ENCODE results near the gene QKI. TPM values are rescaled to one million over a fixed set of nuclear protein-coding genes. Genes with fewer than 3 reads are reported as not detected.

Gene QKI
- total RNA-seq, 4 donors from 2014 or later: 283 to 425 (median 344) TPM

DNA sequence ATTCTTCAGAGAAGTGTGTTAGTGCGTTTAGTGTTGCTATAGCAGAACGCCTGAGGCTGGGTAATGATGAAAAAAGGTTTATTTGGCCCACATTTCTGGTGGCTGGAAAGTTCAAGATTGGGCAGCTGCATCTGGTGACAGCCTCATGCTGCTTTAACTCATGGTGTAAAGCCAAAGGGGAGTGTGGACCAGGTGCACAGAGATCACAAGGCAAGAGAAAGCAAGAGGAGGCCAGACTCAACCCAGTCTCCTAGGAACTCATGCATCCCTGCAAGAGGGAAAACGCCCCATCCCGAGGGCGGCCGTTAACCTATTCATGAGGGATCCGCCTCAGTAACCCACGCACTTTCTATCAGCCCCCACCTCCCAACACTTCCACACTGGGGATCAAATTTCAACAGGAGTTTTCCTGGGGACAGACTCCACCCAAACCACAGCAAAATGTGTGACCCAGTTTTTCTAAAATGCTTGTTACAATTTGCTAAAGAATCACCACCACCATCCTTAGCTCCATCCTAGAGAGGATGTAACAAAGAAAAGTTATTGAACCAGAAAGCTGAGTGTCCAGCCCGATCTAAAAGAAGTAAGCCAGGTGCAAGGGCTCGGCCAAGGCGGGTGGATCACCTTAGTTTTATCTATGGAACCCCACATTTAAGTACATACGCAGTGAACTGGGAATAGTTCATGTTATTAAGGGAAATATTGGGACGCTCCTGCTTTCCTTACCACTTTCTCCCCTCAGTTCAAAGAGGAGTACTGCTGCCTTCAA, 164.8 kb downstream of the QKI start:
- in situ Hi-C loops (cut with MboI; ENCODE audit: low sequenced_read_pairs in 4 of 4) (loop anchor here in 3 of 4 donors (5.0 to 25.0 kb wide), 3 partner anchors 157 to 533 kb away; no protein-coding TSS in a partner anchor), intact Hi-C loops (cut with DNase I; ENCODE audit: low total_unique reads) (loop anchor here (2.0 to 5.0 kb wide), 2 partner anchors 48 to 122 kb away; no protein-coding TSS in a partner anchor)
- Histone ChIP-seq H3K4me1 (peaks cover 42 to 59% of the 10 kb centered on the region in 2 donors), H3K27me3 (no peaks in the 10 kb centered on the region), H3K9me3 (no peaks in the 10 kb centered on the region), H3K27ac (peak overlapping the region; percentile 81 to 88 (median 86)), H3K4me3 (peak overlapping the region in 1 of 4 donors; percentile 19), H3K36me3 (peaks cover 0 to 6% of the 10 kb centered on the region in 2 donors)
- DNase-seq (peak; percentile 68 to 79), ATAC-seq (peak; percentile 72 to 73)
- TF ChIP-seq, protein P1, sequence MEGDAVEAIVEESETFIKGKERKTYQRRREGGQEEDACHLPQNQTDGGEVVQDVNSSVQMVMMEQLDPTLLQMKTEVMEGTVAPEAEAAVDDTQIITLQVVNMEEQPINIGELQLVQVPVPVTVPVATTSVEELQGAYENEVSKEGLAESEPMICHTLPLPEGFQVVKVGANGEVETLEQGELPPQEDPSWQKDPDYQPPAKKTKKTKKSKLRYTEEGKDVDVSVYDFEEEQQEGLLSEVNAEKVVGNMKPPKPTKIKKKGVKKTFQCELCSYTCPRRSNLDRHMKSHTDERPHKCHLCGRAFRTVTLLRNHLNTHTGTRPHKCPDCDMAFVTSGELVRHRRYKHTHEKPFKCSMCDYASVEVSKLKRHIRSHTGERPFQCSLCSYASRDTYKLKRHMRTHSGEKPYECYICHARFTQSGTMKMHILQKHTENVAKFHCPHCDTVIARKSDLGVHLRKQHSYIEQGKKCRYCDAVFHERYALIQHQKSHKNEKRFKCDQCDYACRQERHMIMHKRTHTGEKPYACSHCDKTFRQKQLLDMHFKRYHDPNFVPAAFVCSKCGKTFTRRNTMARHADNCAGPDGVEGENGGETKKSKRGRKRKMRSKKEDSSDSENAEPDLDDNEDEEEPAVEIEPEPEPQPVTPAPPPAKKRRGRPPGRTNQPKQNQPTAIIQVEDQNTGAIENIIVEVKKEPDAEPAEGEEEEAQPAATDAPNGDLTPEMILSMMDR (IDR thresholded peaks at IDR 0.05 in 4 of 5, conservative IDR thresholded peaks at IDR 0.05 in 1 of 5): no peak
- peak; percentile 19 to 46 for TF ChIP-seq POLR2A (IDR thresholded peaks at IDR 0.05)

DNA sequence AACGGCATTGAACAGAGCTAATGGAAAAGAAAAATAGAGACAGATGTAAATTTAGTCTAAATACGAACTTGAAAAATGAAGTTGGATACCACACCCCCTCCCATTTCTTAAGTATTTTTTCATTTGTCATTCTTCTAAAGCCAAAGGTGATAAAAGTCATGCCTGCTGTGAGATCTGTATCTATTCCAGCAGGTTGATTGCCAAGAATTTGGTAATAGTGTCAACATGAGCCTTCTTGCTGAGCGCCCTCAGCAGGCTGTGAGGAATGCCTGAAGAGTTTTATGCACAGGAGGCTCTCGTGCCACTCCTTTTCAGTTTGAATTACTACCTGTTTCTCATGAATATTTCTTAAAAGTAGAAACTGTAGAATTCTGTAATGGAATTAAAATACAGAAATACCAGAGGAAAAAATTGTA, 165.4 kb downstream of the QKI start:
- H3K4me3 ChIP-seq: peak overlapping the region in 1 of 4 donors; percentile 19
- peak overlapping the region; percentile 81 to 88 (median 86) for H3K27ac ChIP-seq
- H3K27me3 ChIP-seq: no peaks in the 10 kb centered on the region
- intact Hi-C loops (cut with DNase I; ENCODE audit: low total_unique reads): loop anchor here (2.0 to 10.0 kb wide), 3 partner anchors 49 to 395 kb away; no protein-coding TSS in a partner anchor
- in situ Hi-C loops (cut with MboI; ENCODE audit: low sequenced_read_pairs in 4 of 4): loop anchor here (5.0 to 25.0 kb wide), 7 partner anchors 145 to 532 kb away; no protein-coding TSS in a partner anchor
- H3K4me1 ChIP-seq: peaks cover 43 to 56% of the 10 kb centered on the region in 2 donors
- ATAC-seq (peak; percentile 71 to 80), DNase-seq (peak; percentile 37 to 62)
- TF ChIP-seq POLR2A (IDR thresholded peaks at IDR 0.05): no peak
- TF ChIP-seq, protein P1 (IDR thresholded peaks at IDR 0.05 in 4 of 5, conservative IDR thresholded peaks at IDR 0.05 in 1 of 5): peak in 1 of 5 experiments; percentile 10
- H3K36me3 ChIP-seq: peaks cover 0 to under 1% of the 10 kb centered on the region in 2 donors
- H3K9me3 ChIP-seq: no peaks in the 10 kb centered on the region

DNA sequence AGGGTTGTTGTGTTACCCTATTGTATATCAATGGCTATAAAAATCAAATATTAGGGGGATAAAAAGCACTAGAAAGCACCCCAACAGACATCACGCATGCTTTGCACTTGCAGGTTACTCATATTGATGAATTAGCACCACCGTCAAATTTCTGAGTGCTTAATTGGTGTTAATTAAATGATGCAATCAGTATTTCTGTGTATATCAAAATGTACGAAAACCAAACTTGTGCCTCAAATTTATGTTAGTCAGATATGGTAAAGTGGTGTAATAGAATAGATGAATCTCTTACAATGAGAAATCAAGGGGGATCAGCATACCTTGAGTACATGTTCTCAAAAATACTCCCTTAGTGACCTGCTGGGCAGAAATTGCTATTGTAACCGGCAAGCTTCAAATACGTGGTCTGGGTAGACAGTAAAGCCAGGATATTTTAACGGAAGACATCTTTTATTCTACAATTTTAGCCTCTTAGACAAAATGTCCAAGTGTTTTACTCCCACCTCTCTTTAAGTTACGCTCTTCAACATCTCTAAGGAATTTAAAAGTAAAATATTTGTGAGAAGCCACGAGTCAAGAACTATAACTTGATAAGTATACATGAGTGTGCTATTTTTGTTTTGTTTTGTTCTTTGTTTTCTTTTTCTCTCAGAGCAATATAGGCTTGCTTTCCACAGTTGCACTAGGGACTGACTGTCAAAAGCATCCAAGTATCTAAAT, 166.0 kb downstream of the QKI start:
- TF ChIP-seq, protein P1 (IDR thresholded peaks at IDR 0.05 in 4 of 5, conservative IDR thresholded peaks at IDR 0.05 in 1 of 5): no peak
- TF ChIP-seq POLR2A (IDR thresholded peaks at IDR 0.05): no peak
- Histone ChIP-seq H3K4me3 (no peak overlapping the region), H3K27ac (peak overlapping the region; percentile 81 to 88 (median 86)), H3K27me3 (no peaks in the 10 kb centered on the region), H3K9me3 (no peaks in the 10 kb centered on the region), H3K36me3 (no peaks in the 10 kb centered on the region), H3K4me1 (peaks cover 49 to 56% of the 10 kb centered on the region in 2 donors)
- DNase-seq: no peak
- intact Hi-C loops (cut with DNase I; ENCODE audit: low total_unique reads): loop anchor here (10.0 kb wide), 1 partner anchor 396 kb away; no protein-coding TSS in a partner anchor
- ATAC-seq: no peak
- in situ Hi-C loops (cut with MboI; ENCODE audit: low sequenced_read_pairs in 4 of 4): loop anchor here in 3 of 4 donors (10.0 to 25.0 kb wide), 6 partner anchors 146 to 532 kb away; no protein-coding TSS in a partner anchor

DNA sequence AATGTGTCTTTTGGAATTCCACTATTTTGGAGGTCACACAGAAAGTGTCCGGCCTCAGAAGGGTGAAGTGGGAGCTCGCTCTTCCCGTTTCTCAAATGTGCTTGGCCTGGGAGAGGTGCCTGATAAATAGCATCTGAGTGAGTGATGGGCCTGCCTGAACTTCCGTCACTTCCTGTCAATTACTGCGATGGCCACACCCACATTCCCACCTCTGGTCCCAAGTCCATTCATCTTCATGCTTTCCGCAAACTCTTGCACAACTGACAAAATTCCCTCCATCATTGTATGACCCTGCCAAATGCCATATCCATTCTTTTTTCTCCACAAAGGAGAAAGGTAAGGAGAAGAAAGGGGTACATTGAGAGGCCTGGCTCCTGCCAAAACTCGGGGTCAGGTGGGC, 169.0 kb downstream of the QKI start:
- no peak for ATAC-seq
- Histone ChIP-seq H3K36me3 (no peaks in the 10 kb centered on the region), H3K27ac (peak overlapping the region; percentile 81 to 88 (median 86)), H3K4me3 (no peak overlapping the region), H3K27me3 (no peaks in the 10 kb centered on the region), H3K4me1 (peaks cover 66 to 79% of the 10 kb centered on the region in 2 donors), H3K9me3 (no peaks in the 10 kb centered on the region)
- TF ChIP-seq POLR2A (IDR thresholded peaks at IDR 0.05): peak in 1 of 2 donors; percentile 38
- TF ChIP-seq, protein P1 (IDR thresholded peaks at IDR 0.05 in 4 of 5, conservative IDR thresholded peaks at IDR 0.05 in 1 of 5): no peak
- intact Hi-C loops (cut with DNase I; ENCODE audit: low total_unique reads) (loop anchor here (10.0 kb wide), 1 partner anchor 399 kb away; no protein-coding TSS in a partner anchor), in situ Hi-C loops (cut with MboI; ENCODE audit: low sequenced_read_pairs in 4 of 4) (loop anchor here in 3 of 4 donors (10.0 to 25.0 kb wide), 6 partner anchors 149 to 529 kb away; no protein-coding TSS in a partner anchor)
- DNase-seq: peak in 1 of 2 donors; percentile 55

Data from gastrocnemius medialis (tissue), 4 donors.